Peyer's patch (tissue), 4 donors: ENCODE results near the gene BRD9.

Experiments
- CTCF ChIP-seq, 6 experiments: fragments of 450-650 bp in 4 of 6; fragments of 200-600 bp in 2 of 6; sonication (generic) in 1 of 6; IDR thresholded peaks; one replicate each; pipeline ENCODE4 v1.5.1; 2017 to 2019; ENCODE audit warnings: antibody characterized with exemption in 6 of 6, mild to moderate bottlenecking in 3 of 6, moderate library complexity in 1 of 6
- POLR2A ChIP-seq, 2 donors: fragments of 450-650 bp; IDR thresholded peaks; one replicate each; pipeline ENCODE4 v1.5.1; 2017; ENCODE audit warnings: antibody characterized with exemption in 2 of 2, mild to moderate bottlenecking in 2 of 2, moderate library complexity in 2 of 2

- TF ChIP-seq CTCF (IDR thresholded peaks at IDR 0.05) (no peak), POLR2A (IDR thresholded peaks at IDR 0.05) (no peak)
These were observed 35.8 kb downstream of the BRD9 start for GRCh38 chr5:856531-857425.
